Parathyroid adenoma (tissue), 2 donors: ENCODE measurements around the gene GPR17.

ENCODE experiments used
- H2AFZ ChIP-seq: fragments of 300-600 bp; sonication (generic); one replicate; pipeline ENCODE4 v1.7.0; 2017; ENCODE audit warnings: antibody characterized with exemption, mild to moderate bottlenecking
- H3K27ac ChIP-seq: fragments of 300-600 bp; sonication (generic); one replicate; pipeline ENCODE4 v1.7.0; 2017
- H3K27me3 ChIP-seq: fragments of 300-600 bp; sonication (generic); one replicate; pipeline ENCODE4 v1.7.0; 2017; ENCODE audit warnings: low read length; ENCODE audit not compliant: control insufficient read depth, insufficient read depth
- H3K36me3 ChIP-seq: fragments of 300-600 bp; sonication (generic); one replicate; pipeline ENCODE4 v1.7.0; 2017; ENCODE audit warnings: low read length; ENCODE audit not compliant: control insufficient read depth, insufficient read depth
- H3K4me1 ChIP-seq: fragments of 300-600 bp; sonication (generic); one replicate; pipeline ENCODE4 v1.7.0; 2017; ENCODE audit warnings: control low read depth
- H3K4me2 ChIP-seq: fragments of 300-600 bp; sonication (generic); one replicate; pipeline ENCODE4 v1.7.0; 2017; ENCODE audit warnings: low read length
- H3K4me3 ChIP-seq: fragments of 300-600 bp; sonication (generic); one replicate; pipeline ENCODE4 v1.7.0; 2017; ENCODE audit warnings: low read depth, low read length
- H3K79me2 ChIP-seq: fragments of 300-600 bp; sonication (generic); one replicate; pipeline ENCODE4 v1.7.0; 2017; ENCODE audit warnings: control low read depth
- H3K9ac ChIP-seq: fragments of 300-600 bp; sonication (generic); one replicate; pipeline ENCODE4 v1.7.0; 2017; ENCODE audit warnings: mild to moderate bottlenecking
- H3K9me3 ChIP-seq: fragments of 300-600 bp; sonication (generic); one replicate; pipeline ENCODE4 v1.7.0; 2017; ENCODE audit warnings: low read length; ENCODE audit not compliant: control insufficient read depth
- CTCF ChIP-seq: fragments of 300-600 bp; sonication (generic); IDR thresholded peaks from one replicate; pipeline ENCODE4 v1.7.0; 2017; ENCODE audit warnings: antibody characterized with exemption, mild to moderate bottlenecking
- donor health status: primary hyperparathyroidism.

GPR17 gene

GRCh38 chr2:127671557-127672302 is 25.8 kb downstream of the GPR17 start:
- no peaks in the 10 kb centered on the region for H3K9me3 ChIP-seq
- H3K27me3 ChIP-seq = no peaks in the 10 kb centered on the region
- H3K27ac ChIP-seq = no peak overlapping the region
- H3K79me2 ChIP-seq = no peaks in the 10 kb centered on the region
- no peak overlapping the region for H3K9ac ChIP-seq
- peaks cover 6% of the 10 kb centered on the region for H3K4me1 ChIP-seq
- H2AFZ ChIP-seq = no peak overlapping the region
- H3K36me3 ChIP-seq = no peaks in the 10 kb centered on the region
- H3K4me3 ChIP-seq = no peak overlapping the region
- TF ChIP-seq CTCF = no peak
- H3K4me2 ChIP-seq = no peak overlapping the region

GRCh38 chr2:127672341-127673224 is 26.6 kb downstream of the GPR17 start:
- Histone ChIP-seq H3K4me1 (peaks cover 6% of the 10 kb centered on the region), H3K27me3 (no peaks in the 10 kb centered on the region), H3K9ac (no peak overlapping the region), H3K9me3 (no peaks in the 10 kb centered on the region), H3K36me3 (no peaks in the 10 kb centered on the region), H3K79me2 (no peaks in the 10 kb centered on the region), H3K27ac (peak overlapping the region; percentile 32), H2AFZ (no peak overlapping the region), H3K4me2 (no peak overlapping the region), H3K4me3 (no peak overlapping the region)
- no peak for TF ChIP-seq CTCF

GRCh38 chr2:127673291-127674069 is 27.5 kb downstream of the GPR17 start:
- no peak for TF ChIP-seq CTCF
- Histone ChIP-seq H2AFZ (no peak overlapping the region), H3K4me1 (peaks cover 6% of the 10 kb centered on the region), H3K27me3 (no peaks in the 10 kb centered on the region), H3K4me3 (no peak overlapping the region), H3K4me2 (peak overlapping the region; percentile 12), H3K9me3 (no peaks in the 10 kb centered on the region), H3K9ac (no peak overlapping the region), H3K27ac (peak overlapping the region; percentile 32), H3K36me3 (no peaks in the 10 kb centered on the region), H3K79me2 (no peaks in the 10 kb centered on the region)

GRCh38 chr2:127674241-127675209 is 28.6 kb downstream of the GPR17 start:
- Histone ChIP-seq H3K27ac (no peak overlapping the region), H3K79me2 (no peaks in the 10 kb centered on the region), H3K9ac (no peak overlapping the region), H3K4me1 (peaks cover 6% of the 10 kb centered on the region), H2AFZ (peak overlapping the region; percentile 78), H3K36me3 (no peaks in the 10 kb centered on the region), H3K9me3 (no peaks in the 10 kb centered on the region), H3K27me3 (no peaks in the 10 kb centered on the region), H3K4me3 (peak overlapping the region; percentile 22), H3K4me2 (peak overlapping the region; percentile 57)
- TF ChIP-seq CTCF = no peak
